PC-9 (cell line): Measurements from ENCODE around the gene MAML3. TPM values are rescaled to one million over a fixed set of nuclear protein-coding genes. Genes with fewer than 3 reads are reported as not detected.

Source experiments
- BruUV-seq: library from RNA; stranded (reverse); fragments of 400-500 nt; replicated peaks from 2 replicates; lab custom pipeline; 2021; lab: Mats Ljungman, UMichigan
- CTCF ChIA-PET: fragments of 300-600 bp; sonication (Branson Sonifier 250); formaldehyde crosslinking; loops from one replicate; lab custom pipeline; 2022; ENCODE audit warnings: antibody characterized with exemption; lab: Charles Lee
- POLR2A ChIA-PET: fragments of 300-600 bp; sonication (Branson Sonifier 250); formaldehyde crosslinking; loops from one replicate; lab custom pipeline; 2022; ENCODE audit warnings: antibody characterized with exemption; ENCODE audit not compliant: unreplicated experiment; lab: Charles Lee
- DNase-seq, 2 experiments: peaks; one replicate each; pipeline versions ENCODE4 v3.0.0 to v3.0.0-alpha.2; 2015 to 2022; ENCODE audit warnings: mixed read lengths in 1 of 2
- H2AFZ ChIP-seq: fragments of 200-600 bp; sonication (generic); 2 replicates; pipeline ENCODE4 v1.8.1; 2017; ENCODE audit warnings: antibody characterized with exemption
- H3F3A ChIP-seq: fragments of 200-600 bp; sonication (generic); 2 replicates; pipeline ENCODE4 v1.8.1; 2017; ENCODE audit warnings: antibody characterized with exemption, mild to moderate bottlenecking, low read depth; ENCODE audit not compliant: insufficient read depth
- H3K27ac ChIP-seq: fragments of 200-600 bp; sonication (generic); 2 replicates; pipeline ENCODE4 v1.6.1; 2016; ENCODE audit warnings: mixed run types
- H3K27me3 ChIP-seq: fragments of 200-600 bp; sonication (generic); 2 replicates; pipeline ENCODE4 v1.6.1; 2016; ENCODE audit warnings: low read depth, mixed run types; ENCODE audit not compliant: insufficient read depth
- H3K36me3 ChIP-seq: fragments of 200-600 bp; sonication (generic); 2 replicates; pipeline ENCODE4 v1.6.1; 2016; ENCODE audit warnings: low read depth, mixed run types
- H3K4me1 ChIP-seq: fragments of 200-600 bp; sonication (generic); replicated peaks from 2 replicates; pipeline ENCODE4 v1.6.1; 2016; ENCODE audit warnings: mixed run types; ENCODE audit not compliant: insufficient read depth
- H3K4me2 ChIP-seq: fragments of 200-600 bp; sonication (generic); 2 replicates; pipeline ENCODE4 v1.6.1; 2017; ENCODE audit warnings: mixed run types
- H3K4me3 ChIP-seq: fragments of 200-600 bp; sonication (generic); 2 replicates; pipeline ENCODE4 v1.6.1; 2016; ENCODE audit warnings: mixed run types
- H3K79me2 ChIP-seq: fragments of 200-600 bp; sonication (generic); 2 replicates; pipeline ENCODE4 v1.6.1; 2017; ENCODE audit warnings: low read depth, mixed run types
- H3K9me2 ChIP-seq: fragments of 200-600 bp; sonication (generic); 2 replicates; pipeline ENCODE4 v1.8.1; 2017; ENCODE audit warnings: mild to moderate bottlenecking; ENCODE audit not compliant: insufficient read depth
- H3K9me3 ChIP-seq: fragments of 200-600 bp; sonication (generic); 2 replicates; pipeline ENCODE4 v1.8.1; 2016; ENCODE audit warnings: low read depth; ENCODE audit not compliant: insufficient read depth
- H4K20me1 ChIP-seq: fragments of 200-600 bp; sonication (generic); 2 replicates; pipeline ENCODE4 v1.8.1; 2017; ENCODE audit not compliant: insufficient read depth
- EZH2 ChIP-seq: fragments of 200-600 bp; sonication (generic); IDR thresholded peaks from 2 replicates; pipeline ENCODE4 v1.8.0; 2017; ENCODE audit warnings: antibody characterized with exemption, low read depth
- intact Hi-C: fragments of 100-400 bp; cut with micrococcal nuclease; formaldehyde crosslinking; loops from one replicate; pipeline ENCODE4 v1.10.0; 2022; ENCODE audit not compliant: unreplicated experiment
- total RNA-seq: library from RNA; stranded (reverse); gene quantifications from 2 replicates; pipeline ENCODE4 v1.2.3, GENCODE V29; 2021
- TF ChIP-seq, protein P1 (sequence below): fragments of 200-600 bp; sonication (generic); conservative IDR thresholded peaks from 2 replicates; pipeline ENCODE4 v1.6.1; 2017; ENCODE audit warnings: mixed run types, antibody characterized with exemption, mild to moderate bottlenecking, moderate library complexity

MAML3 gene
- total RNA-seq, 1 experiment from 2014 or later = 15.2 TPM

DNA sequence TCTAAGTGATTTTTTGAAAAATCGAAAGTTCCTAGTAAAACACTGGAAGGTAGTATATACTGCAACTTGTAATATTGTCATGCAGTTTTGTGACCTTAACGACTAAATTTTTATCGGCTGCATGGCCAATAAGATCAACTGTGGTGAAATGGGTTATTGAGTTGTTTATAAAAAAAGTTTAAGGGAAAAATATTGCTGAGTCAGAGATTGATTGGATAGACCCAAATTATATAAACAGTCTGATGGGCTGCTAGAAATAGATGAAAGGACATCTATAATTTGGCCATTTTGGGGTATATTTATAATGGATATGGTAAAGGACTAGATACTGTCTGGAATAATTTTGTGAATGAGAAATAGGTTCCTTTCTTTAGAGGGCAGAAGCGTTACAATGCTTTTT, 432.2 kb downstream of the MAML3 start:
- no peak for TF ChIP-seq EZH2
- TF ChIP-seq, protein P1, sequence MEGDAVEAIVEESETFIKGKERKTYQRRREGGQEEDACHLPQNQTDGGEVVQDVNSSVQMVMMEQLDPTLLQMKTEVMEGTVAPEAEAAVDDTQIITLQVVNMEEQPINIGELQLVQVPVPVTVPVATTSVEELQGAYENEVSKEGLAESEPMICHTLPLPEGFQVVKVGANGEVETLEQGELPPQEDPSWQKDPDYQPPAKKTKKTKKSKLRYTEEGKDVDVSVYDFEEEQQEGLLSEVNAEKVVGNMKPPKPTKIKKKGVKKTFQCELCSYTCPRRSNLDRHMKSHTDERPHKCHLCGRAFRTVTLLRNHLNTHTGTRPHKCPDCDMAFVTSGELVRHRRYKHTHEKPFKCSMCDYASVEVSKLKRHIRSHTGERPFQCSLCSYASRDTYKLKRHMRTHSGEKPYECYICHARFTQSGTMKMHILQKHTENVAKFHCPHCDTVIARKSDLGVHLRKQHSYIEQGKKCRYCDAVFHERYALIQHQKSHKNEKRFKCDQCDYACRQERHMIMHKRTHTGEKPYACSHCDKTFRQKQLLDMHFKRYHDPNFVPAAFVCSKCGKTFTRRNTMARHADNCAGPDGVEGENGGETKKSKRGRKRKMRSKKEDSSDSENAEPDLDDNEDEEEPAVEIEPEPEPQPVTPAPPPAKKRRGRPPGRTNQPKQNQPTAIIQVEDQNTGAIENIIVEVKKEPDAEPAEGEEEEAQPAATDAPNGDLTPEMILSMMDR = no peak
- H3K9me2 ChIP-seq = no peaks in the 10 kb centered on the region
- no peaks in the 10 kb centered on the region for H3K9me3 ChIP-seq
- H3K36me3 ChIP-seq = no peaks in the 10 kb centered on the region
- CTCF ChIA-PET = no interaction called here
- DNase-seq = no peak
- no peak overlapping the region for H3K27ac ChIP-seq
- no peaks in the 10 kb centered on the region for H3K4me1 ChIP-seq
- no peaks in the 10 kb centered on the region for H3K27me3 ChIP-seq
- H3K79me2 ChIP-seq = no peaks in the 10 kb centered on the region
- H2AFZ ChIP-seq = no peak overlapping the region
- H4K20me1 ChIP-seq = no peaks in the 10 kb centered on the region
- intact Hi-C loops = no loop called here
- no peaks in the 10 kb centered on the region for H3F3A ChIP-seq
- H3K4me2 ChIP-seq = no peak overlapping the region
- no peak overlapping the region for H3K4me3 ChIP-seq
- POLR2A ChIA-PET = no interaction called here
- BruUV-seq = no TSS peak

DNA sequence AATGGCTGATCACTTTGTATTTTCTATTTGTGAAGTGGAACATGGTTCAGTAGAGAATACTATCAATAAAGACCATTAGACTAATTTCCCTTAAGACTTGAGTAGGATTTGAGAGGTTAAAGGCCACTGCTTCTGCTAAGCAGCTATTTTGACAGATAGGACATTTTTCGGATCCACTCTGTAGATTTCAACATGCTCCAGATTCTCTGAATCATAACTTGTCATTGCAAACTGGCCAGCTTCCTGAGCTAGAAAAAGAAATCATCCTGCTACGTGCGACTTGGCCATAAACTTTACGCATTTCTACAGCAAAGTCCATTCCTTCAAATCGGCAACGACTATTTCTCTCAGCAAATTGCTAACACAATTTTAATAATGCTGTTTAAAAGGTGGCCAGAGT, 433.2 kb downstream of the MAML3 start:
- H3K9me3 ChIP-seq = no peaks in the 10 kb centered on the region
- H3K27ac ChIP-seq = no peak overlapping the region
- no peak for DNase-seq
- H4K20me1 ChIP-seq = no peaks in the 10 kb centered on the region
- no TSS peak for BruUV-seq
- no peaks in the 10 kb centered on the region for H3F3A ChIP-seq
- no peak overlapping the region for H2AFZ ChIP-seq
- H3K4me3 ChIP-seq = no peak overlapping the region
- no peaks in the 10 kb centered on the region for H3K9me2 ChIP-seq
- H3K79me2 ChIP-seq = no peaks in the 10 kb centered on the region
- TF ChIP-seq, protein P1 = no peak
- no peak for TF ChIP-seq EZH2
- H3K36me3 ChIP-seq = no peaks in the 10 kb centered on the region
- no peaks in the 10 kb centered on the region for H3K4me1 ChIP-seq
- ChIA-PET CTCF (no interaction called here), POLR2A (no interaction called here)
- no peaks in the 10 kb centered on the region for H3K27me3 ChIP-seq
- no peak overlapping the region for H3K4me2 ChIP-seq
- intact Hi-C loops = no loop called here

DNA sequence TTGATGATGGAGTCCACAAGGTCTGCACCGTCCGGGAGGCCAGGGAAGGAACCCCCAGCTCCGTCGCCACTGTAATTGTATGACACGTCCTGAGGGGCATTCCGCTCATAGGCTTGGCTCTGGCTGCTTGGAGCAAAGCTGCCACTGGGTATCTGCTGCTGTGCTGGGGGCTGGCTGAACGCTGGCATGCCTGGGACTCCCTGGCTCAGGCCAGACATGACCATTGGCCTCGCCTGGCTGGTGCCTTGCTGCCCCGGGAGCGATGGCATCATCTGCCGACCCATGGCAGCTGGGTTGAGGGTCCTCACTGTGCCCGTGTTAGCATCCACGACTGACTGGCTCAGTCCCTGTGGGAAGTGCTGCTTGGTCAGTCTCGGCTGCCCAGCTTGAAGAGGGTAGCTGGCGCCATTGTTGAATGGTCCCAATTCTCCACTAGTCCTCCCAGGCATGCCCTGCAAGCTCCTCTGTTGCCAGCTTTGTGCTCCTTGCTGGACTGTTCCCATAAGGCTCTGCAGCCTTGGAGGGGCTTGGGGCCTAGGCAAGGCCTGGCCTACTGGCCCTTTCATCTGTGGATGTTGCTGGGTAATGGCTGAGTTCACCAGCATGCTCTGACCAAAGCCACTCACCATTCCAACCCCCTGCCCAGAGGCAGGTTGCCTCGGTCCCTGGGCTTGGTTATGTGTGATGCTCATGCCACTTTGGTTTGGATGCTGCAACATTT, 434.4 kb downstream of the MAML3 start:
- Histone ChIP-seq H3K4me3 (no peak overlapping the region), H3K27me3 (no peaks in the 10 kb centered on the region), H3K36me3 (no peaks in the 10 kb centered on the region), H3K79me2 (no peaks in the 10 kb centered on the region), H3K4me2 (no peak overlapping the region), H3K9me2 (no peaks in the 10 kb centered on the region), H3F3A (no peaks in the 10 kb centered on the region), H3K4me1 (no peaks in the 10 kb centered on the region), H4K20me1 (no peaks in the 10 kb centered on the region), H3K27ac (no peak overlapping the region), H2AFZ (no peak overlapping the region), H3K9me3 (no peaks in the 10 kb centered on the region)
- CTCF ChIA-PET = no interaction called here
- intact Hi-C loops = no loop called here
- POLR2A ChIA-PET = interaction anchor here (0.6 kb wide), 1 partner anchor 53 kb away, joined by 6 read pairs; no protein-coding TSS in a partner anchor
- no TSS peak for BruUV-seq
- DNase-seq = no peak
- TF ChIP-seq, protein P1 = no peak
- no peak for TF ChIP-seq EZH2
